ENCODE data around the gene TTLL5.

TTLL5 gene

DNA sequence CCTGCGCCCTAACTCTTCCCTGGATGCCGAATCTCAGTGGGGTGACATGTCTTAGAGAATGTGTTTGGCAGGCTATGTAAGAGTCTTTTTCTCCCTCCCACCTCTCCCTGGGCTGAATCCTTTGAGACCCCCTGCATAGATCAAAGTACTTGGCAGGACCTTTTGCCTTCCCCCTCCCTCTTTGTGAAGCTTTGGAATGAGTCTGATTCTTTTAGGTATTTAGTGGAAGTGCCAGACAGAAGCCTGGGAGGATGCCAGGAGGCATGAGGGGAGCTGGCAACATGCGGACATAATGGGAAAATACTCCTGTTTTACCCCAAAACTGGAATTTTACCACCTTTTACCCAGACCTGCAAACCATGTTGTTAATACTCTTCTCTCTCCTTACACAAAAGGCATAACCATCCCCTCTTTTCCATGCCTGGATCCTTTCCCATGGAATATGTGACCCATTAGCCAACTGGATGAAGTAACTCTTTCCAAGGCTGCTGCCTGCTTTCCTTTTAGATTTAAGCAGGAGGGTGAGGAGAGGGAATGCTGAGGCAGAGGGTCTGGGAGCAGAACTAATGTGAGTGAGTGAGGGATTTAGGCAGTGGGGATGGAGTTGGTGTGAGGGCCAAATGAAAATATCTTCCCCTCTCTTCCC lies 41.7 kb downstream of the TTLL5 start:
- DNase-seq (ENCODE audit: low spot score): peak; percentile 47

DNA sequence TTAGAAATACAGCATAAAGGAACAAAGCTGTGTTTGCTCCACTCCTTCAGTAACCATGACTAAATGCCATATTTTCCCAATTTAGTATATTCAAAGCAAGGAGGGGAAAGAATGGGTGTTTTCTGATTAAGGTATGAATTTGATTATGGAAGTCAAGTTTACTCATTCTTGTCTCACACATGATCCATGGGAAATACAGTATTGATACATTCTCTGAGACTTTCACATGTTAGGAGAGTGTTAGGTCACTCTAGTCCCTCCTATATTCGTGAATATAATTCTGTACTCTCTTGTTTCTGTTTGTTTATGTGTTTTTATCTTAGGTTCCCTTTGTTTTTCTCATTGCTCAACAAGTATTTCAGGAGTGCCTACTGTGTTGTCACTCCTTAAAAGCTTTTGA lies 42.4 kb downstream of the TTLL5 start:
- no peak for DNase-seq (ENCODE audit: low spot score)

DNA sequence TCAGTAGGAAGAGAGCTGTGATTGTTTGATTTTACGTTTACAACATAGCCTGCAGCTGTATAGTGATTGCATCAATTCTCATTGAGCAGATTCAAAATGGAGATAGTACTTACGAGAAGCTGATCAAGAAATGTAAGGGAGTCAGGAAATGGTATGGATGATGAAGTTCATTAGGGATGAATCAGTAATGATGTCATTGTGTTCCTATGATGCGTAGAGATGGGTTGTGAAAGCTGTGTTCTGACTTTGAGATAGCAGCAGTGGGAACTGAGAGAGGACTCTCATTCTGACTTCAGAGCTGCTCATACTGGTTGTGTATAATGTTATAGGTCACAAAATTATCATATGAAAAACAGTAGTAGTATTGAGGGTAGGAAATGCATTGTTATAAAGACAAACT lies 44.0 kb downstream of the TTLL5 start:
- no peak for DNase-seq (ENCODE audit: low spot score)

DNA sequence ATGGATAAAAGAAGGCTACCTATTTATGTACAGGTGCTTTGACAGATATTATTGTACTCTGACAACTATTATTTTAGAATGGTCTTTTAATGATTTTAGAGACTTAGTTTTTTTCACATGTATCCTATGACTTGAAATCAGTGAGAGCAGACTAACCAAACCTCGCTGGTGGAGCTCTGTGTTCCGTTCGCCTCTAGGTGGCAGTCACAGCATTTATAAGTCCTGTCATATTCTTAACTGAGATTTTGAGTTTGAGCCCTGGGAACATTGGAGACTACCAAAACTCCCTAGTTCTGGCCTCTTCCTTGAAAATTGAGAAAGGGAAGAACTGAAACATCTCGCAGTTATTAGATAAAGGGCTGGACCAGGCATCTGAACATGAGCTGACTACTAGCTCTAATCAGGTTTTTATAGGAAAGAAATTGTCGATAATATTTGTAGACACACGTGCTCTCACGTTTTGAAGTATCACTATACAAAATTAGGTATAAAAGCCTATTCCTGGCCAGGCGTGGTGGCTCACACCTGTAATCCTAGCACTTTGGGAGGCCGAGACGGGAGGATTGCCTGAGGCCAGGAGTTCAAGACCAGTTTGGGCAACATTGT lies 48.3 kb downstream of the TTLL5 start:
- peak; percentile 61 for DNase-seq (ENCODE audit: low spot score)

DNA sequence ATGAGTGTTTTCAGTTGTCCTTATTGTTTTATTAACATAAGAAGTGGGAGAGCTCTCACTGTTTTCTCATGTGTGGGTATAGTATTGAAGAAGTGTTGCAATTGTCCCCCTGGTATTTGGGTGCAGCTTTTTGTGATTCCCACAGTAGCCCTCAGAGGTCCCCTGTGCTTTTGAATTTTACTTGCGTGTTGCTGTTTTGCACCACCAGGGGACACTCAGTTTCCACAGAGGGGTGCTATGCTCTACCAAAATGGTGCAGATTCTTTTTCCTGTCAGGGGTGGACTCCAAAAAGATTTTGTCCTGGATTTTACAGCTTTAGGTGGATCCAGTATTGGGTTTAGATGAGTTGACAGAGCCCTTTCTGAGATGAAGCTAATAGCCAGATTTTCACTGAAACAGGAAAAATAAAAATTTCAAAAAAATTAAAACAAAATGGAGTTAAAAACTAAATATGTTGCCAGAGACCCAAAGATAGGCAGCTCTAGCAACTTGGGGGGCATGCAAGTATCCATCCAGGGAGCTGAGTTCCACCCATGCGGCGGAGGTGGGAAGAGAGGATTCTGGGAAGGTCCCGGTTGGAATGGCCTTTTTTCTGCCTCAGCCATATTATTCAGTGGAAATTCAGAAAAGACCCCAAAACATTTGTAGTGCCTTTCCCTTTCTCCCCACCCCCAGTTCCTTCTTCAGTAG lies 50.2 kb downstream of the TTLL5 start:
- peak; percentile 47 for DNase-seq (ENCODE audit: low spot score)

DNA sequence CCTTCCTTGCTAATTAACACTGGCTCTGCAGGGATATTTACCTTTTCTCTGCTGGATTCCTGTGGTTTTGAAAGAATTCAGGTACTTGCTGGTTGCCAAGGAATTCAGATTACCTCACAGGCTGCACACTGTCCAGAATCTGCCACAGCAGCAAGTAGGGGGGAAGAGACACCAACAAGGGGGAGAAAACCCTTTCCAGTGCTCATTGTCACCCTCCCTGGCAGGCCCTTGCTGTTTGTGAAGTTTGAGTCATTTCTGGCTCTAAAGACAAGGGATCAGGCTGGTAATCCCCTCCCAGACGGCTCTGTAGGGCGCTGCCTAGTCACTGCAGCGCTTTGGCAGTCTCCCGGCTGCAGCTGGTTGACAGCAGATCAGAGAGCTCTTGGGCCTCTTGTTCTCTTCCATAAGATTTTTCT lies 50.8 kb downstream of the TTLL5 start:
- DNase-seq (ENCODE audit: low spot score): peak; percentile 73

DNA sequence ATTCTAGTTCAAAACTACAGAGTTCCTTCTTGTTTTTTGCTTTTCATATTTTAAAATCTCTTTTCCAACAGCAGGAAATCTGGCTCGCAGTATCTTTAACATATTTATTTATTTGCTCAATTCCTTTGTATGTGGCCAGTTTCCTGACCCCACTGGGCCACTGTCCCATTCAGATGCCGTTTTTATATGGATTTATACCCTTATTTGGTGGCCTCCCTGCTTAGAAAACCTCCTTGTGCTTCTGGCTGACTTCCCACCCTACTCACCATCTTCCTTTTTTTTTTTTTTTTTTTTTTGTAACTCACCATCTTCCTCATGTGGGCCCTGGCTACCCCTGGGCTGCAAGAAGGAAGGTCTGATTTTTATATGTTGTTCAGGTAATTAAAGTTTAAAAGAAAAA lies 53.9 kb downstream of the TTLL5 start:
- DNase-seq (ENCODE audit: low spot score): no peak

DNA sequence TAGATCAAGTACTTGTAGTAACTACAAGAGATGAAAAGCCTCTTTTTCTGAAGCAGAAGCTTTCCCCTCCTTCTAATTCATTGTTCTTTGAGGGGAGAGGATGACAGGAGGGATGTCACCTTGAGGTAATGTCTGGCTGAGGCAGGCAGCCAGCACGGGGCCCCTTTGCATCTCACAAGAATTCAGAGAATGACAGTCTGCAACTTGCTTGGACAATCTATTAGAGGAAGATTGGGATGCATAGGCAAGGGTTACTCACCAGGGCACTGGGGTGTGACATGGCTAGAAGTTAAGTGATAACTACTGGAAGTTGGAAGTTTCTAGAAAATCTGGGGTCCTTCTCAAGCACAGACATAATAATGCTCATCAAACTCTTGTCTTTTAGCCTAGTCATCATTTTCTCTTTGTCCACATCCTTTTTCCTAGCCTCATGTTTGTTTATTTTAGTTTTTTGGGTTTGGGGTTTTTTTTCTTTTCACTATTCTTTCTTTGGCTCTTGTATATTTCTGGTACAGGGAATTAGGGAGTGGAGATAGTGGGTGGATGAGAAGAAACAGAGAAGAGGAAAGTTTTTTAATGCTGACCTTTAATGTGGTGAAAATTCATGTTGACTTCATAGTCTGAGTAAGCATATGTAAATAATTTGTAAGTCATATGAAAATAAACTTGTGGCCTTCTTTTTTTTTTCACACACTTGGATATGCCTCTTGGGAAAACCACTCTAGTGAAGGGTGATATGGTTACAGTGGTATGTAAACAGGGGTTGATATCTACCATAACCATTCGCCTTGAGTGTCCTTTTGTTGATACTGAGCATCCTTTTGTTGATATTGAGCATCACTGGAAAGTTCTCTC lies 55.1 kb downstream of the TTLL5 start:
- DNase-seq (ENCODE audit: low spot score): no peak

DNA sequence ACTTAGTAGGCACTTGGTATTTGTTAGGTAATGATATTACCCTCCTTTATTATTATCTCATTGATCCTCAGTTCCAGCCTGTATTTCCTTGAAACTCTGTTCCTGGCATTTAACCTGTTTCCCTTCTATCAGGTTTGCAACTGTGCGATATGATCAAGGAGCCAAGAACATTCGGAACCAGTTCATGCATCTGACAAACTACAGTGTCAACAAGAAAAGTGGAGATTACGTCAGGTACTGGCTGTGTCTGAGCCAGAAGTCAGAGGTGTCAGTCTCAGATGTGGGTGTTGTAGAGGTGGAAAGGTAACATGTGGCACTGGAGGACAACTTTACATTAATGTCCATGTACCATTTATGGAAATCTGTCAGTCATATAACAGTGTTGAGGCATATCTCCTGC lies 56.7 kb downstream of the TTLL5 start:
- no peak for DNase-seq (ENCODE audit: low spot score)

DNA sequence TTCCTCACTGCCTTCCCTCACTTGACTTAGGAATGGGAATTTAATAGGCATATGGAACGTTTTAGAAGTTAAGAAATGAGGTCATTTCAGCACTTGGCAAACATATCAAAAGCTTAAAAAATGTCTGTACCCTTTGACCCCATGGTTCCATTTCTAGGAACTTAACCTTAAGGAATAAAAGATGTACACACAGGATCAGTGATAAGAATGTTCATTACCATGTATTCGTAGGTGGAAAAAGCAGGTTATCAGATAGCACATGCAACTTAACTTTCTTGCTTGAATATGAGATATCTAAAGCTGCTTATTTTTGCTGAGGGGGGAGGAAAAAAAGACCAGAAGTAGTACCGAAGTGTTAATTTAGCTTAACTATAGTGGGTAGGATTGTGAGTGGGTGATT lies 57.2 kb downstream of the TTLL5 start:
- DNase-seq (ENCODE audit: low spot score): no peak

DNA sequence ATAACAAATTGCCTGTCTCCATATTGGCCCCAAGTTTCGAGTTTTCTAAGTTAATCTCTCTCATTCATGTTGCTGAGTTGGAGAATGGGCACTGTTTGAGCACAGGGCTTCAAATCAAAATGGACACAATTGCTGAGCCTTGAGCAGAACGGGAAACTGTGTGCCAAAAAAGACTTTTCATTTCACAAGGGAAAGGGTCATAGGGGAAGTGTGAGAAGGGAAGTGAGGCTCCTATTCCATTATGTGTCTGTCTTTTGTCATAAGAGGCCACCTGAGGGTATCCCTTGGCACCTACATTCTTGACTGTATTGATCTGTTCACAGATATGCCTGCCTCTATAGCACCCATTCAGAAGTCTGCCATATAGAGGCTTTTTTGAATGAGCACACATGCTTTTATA lies 59.1 kb downstream of the TTLL5 start:
- no peak for DNase-seq (ENCODE audit: low spot score)

DNA sequence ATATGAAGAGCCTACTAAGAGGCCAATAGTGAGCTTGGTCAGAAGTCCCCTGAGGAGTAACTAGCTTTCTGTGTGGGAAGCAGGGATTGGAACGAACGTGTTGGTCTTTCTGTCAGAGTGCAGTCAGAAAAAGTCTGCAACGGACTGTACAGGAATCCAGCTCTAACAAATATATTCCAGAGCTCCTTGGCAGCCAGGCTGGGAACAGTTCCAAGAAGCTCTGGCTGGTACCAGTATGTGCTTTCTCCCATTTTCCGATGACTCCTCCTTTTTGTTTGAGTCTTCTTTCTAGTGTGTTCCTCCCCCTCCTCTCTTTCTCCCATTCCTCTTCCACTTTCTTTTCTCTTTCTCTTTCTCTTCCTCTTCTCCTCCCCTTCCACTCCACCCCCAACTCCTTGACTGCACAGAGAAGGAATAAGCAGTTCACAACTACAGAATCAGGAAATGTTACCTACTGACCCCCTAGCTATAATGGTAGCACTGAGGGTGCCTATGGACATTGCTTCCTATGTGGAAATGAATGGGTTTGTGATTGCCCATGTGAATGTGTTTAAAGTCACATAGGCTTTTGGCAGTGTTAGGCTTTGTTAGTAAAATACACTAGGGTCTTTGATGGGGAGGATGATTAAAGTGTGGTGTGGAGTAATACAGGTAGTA lies 59.9 kb downstream of the TTLL5 start:
- no peak for DNase-seq (ENCODE audit: low spot score)

DNA sequence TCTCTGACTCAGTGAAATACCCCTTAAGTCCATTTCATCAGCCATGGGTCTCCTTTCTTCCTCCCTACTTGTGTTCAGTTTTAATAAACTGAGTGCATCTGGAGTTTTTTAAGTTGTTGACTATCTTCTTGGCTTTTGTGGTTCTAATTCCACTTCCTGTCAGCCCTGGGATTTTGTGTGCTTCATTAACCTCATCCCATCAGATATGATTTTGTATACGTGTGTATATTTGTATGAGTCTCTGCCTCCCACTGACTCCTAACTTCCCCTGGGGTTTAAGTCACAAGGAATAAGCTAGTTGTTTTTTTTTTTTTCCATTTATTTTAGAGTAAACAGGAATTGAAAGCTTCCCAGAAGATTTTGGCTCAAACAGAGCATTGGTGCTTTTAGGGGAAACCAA lies 62.7 kb downstream of the TTLL5 start:
- DNase-seq (ENCODE audit: low spot score): no peak

DNA sequence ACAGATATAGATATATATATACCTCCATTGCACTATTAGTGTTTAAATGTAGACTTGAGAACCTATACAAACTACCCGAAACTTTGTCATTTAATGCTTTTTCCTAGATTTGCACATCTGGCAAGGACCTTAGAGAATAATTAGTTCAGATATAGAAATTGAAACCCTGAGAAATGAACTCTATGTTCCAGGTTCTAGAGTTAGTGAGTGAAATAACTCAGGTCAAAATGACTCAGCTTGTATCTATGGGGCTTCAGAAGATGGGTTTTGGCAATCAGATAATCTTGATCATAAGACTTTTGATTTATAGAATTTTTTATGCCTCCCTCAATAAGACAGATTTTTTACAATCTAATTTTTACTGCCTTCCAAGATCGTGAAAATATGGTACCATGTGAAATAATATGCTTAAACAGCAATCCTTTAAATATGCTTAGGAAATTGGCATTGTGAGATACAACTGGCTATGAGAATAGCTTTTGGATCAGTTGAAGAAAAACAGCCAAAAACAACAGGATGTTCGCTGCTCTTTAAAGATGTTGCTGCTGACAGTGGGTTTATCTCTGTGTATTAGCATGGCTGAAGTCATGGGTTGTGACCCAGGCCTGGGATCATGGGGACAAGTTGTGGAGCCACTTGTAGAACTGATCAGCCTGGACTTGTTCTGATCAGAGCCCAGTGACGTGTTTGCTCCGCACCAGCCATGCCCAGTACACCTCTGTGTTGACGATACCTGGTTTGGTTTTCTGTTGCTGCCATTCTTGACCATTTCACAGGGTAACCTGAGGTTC lies 63.6 kb downstream of the TTLL5 start:
- DNase-seq (ENCODE audit: low spot score): no peak

DNA sequence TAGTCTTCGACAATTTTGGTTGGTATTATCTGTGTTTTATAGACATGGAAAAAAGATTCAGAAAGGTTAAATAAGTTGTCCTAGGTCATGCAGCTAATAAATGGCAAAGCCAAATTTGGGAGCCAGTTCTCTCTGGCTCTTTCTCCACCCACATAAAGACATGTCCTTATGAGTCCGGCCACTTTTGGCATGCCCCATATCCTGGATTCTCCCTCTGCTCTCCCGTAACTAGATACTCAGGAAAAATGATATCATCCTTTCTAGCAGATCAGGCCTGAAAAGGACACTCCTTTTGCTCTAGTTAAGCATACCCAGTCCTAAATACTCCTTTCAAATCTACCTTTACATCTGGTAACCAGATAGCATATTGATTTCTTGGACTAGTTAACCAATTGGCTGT lies 64.4 kb downstream of the TTLL5 start:
- no peak for DNase-seq (ENCODE audit: low spot score)

DNA sequence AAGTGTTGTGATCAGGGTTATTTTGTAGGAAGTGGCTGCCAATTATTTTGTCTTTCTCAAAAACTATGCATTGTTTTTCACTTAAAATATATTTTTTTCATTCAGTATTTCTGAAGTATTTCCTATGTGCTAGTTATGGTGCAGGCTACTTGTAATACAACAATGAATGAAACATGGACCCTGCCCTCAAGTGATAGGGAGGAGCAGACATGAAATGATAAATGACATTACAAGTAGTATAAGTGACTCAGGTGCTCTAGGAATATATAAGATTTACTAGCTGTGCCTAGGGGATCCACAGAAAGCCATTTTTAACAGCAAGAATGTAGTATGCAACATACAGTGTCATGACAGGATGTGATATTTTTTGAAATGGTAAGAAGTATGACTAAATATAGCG lies 65.3 kb downstream of the TTLL5 start:
- no peak for DNase-seq (ENCODE audit: low spot score)

DNA sequence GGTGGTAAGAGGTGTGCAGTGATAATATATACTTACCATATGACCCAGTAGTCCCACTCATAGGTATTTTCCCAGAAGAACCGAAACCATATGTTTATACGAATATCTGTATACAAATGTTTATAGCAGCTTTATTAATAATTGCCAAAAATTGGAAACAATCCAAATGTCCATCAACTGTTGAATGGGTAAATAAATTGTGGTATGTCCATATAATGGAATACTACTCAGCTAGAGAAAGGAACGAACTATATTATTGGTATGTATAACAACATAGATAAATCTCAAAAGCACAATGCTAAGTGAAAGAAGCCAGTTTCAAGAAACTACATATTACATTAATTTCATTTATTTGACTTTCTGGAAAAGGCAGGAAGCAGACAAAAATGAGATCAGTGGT lies 66.1 kb downstream of the TTLL5 start:
- no peak for DNase-seq (ENCODE audit: low spot score)

DNA sequence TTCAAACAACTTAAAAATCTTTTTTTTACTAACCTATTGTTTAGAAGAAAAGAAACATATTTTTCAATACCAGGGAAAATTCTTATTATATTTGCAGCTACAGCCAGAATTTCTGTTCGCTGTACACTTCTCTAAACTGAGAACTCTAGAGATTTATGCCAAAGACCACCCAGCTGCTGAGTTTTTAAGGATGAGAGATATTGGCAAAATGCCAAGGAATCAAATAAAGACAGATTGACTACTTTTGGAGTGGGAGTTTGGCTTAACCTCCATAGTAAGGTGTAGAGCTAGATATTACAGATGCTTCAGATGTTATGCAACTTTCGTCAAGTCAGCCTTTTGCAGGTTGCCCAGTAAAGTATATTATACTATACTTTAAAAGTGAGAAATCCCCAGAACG lies 71.8 kb downstream of the TTLL5 start:
- DNase-seq (ENCODE audit: low spot score): no peak

DNA sequence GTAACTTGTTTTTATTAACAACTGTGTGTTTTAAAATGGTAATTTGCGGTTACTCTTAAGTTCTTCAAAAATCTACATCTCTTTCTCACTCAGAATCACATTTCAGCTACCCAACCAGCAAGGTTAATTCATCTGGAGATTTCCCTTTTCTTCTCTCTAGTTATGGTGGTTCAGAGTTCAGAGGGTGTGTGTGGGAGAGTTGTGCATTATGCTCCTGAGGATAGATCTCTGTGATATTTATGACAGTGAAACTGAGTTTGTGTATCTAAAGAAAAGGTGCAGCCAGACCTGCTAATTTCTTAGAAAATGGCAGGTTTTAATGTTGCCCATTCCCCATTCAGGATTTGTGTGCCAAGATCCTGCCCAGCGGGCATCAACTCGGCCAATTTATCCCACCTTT lies 73.8 kb downstream of the TTLL5 start:
- DNase-seq (ENCODE audit: low spot score): no peak

DNA sequence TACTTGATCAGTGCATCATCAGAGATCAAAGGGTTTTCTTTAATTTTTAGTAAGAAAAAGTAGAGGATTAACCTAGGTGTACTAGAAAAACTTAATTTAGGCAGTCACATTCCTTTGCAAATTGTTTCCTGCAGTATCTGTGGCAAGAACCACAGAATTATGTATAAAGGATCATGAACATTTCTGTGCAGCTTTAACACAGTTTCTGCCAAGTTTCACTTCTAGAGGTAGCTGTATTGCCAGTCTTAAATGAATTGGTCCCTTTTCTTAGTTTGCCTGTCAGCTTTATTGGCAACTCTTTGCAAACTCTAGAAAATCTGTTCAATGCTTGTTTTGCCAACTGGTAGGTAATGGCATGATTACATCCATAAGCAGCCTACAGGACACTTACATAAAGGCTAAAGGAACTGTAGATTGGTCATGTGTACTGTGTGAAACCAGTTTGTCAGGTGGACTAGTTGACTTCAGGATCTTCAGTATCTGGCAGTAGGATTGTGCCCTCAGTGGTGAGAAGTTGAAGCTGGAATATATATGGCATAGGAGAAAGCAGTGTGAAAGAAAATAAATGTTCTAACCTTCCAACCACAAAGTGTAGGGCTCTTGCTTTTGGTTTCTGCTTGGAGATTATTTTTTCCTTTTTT lies 75.9 kb downstream of the TTLL5 start:
- no peak for DNase-seq (ENCODE audit: low spot score)

DNA sequence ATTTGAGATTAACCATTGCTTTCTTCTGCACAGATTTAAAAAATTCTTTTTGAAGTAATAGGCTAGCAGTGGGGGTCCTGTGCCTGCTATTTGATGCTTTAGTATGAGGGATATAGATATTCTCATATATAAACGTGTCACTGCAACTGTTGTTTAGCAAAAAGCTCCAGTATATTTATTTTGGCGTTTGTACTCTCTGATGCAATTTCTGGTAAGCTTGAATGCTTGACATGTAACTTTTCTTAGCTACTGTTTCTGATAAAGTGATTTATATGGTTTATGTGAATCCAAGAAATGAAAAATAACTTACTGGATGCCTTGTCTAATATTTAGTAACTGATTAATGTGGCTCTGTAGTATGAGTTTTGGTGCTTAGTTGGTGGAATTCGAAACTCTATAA lies 77.1 kb downstream of the TTLL5 start:
- no peak for DNase-seq (ENCODE audit: low spot score)
